ENCODE data around the gene P4HA2. TPM values are rescaled to one million over a fixed set of nuclear protein-coding genes. Genes with fewer than 3 reads are reported as not detected.
A peak's percentile ranks its signal among the peaks of the same experiment; 100 is the strongest.

P4HA2 gene
- total RNA-seq, 1 donor from 2014 or later: 79.0 TPM

DNA sequence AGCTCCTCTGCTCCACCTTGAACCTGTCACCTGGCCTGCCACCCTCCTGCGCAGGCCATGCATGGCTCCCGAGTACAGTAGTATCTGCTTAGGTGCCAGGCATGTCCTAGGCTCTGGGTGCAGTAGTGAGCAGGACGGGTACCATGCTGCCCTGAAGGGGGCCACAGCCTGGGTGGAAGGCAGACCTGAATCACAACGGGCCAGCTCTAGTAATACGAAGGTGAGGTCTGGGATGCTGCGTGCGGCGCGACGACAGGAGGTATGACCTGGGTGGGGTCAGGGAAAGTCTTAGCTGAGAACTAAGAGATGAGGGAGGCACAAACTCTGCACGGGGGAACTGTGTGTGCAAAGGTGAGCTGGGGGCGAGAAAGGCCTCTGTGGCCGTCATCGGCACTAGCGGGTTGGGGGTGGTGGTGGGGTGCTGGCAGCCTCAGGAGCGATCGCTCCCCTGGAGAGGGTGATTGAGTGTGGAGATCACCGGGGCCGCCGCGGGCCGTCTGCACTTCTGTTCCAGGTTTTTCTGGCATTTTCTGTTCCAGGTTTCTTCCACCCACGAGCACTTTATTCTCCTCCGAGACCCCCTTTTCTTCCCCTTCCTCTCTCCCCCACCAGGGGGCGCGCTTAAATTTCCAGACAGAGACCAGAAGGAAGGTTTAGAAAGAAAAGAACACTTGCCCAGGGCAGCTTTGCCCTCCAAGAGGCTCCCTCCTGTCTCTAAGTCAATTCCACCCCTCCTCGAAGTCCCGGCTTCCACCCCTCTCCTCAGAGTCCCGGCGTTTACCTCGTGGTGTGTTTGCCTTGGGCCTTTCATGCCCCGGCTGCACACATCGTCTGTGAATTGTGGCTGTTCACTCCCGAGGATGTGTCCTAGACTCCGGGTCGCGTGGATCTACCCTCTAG is 44.9 kb upstream of the P4HA2 start:
- ATAC-seq (peak; percentile 68), DNase-seq (no peak)
- Histone ChIP-seq H3K4me3 (no peak overlapping the region), H3K4me1 (no peaks in the 10 kb centered on the region), H3K27ac (no peak overlapping the region), H3K9me3 (no peaks in the 10 kb centered on the region), H3K27me3 (no peaks in the 10 kb centered on the region), H3K36me3 (no peaks in the 10 kb centered on the region)
- TF ChIP-seq, protein P1, sequence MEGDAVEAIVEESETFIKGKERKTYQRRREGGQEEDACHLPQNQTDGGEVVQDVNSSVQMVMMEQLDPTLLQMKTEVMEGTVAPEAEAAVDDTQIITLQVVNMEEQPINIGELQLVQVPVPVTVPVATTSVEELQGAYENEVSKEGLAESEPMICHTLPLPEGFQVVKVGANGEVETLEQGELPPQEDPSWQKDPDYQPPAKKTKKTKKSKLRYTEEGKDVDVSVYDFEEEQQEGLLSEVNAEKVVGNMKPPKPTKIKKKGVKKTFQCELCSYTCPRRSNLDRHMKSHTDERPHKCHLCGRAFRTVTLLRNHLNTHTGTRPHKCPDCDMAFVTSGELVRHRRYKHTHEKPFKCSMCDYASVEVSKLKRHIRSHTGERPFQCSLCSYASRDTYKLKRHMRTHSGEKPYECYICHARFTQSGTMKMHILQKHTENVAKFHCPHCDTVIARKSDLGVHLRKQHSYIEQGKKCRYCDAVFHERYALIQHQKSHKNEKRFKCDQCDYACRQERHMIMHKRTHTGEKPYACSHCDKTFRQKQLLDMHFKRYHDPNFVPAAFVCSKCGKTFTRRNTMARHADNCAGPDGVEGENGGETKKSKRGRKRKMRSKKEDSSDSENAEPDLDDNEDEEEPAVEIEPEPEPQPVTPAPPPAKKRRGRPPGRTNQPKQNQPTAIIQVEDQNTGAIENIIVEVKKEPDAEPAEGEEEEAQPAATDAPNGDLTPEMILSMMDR (IDR thresholded peaks at IDR 0.05): peak; percentile 87
- intact Hi-C loops (cut with DNase I): no loop called here

DNA sequence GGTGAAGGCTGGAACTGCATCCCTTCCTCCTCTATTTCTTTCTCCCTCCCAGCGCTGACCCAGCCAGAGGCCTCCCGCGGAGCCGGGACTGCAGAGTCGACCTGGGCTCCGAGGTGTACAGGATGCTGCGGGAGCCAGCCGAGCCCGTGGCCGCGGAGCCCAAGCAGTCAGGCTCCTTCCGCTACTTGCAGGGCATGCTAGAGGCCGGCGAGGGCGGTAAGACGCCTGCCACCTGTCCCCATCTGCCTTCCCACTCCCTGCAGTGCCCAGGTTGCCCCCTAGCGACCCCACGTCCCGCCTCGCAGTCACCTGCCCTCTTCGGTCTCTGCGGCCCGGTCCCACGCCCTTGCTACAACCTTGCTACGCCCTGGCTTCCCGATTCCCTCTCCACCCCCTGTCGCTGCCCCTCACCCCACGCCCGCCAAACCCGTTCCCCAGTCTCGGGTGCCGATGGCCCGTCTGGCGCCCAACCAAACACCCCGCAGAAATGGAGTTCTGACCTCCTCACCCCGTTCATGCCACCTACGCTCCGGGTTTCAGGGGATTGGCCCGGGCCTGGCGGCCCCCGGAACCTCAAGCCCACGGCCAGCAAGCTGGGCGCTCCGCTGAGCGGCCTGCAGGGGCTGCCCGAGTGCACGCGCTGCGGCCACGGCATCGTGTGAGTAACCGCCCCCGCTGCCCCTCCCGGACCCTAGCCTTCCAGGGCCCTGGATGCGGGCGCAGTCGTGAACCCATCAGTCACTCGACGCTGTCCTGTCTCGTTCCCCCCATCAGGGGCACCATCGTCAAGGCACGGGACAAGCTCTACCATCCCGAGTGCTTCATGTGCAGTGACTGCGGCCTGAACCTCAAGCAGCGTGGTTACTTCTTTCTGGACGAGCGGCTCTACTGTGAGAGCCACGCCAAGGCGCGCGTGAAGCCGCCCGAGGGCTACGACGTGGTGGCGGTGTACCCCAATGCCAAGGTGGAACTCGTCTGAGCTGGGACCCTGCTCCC is 43.9 kb upstream of the P4HA2 start:
- no peak for DNase-seq
- TF ChIP-seq, protein P1 (IDR thresholded peaks at IDR 0.05): no peak
- peak; percentile 3 for ATAC-seq
- Histone ChIP-seq H3K9me3 (no peaks in the 10 kb centered on the region), H3K4me1 (no peaks in the 10 kb centered on the region), H3K36me3 (no peaks in the 10 kb centered on the region), H3K27me3 (no peaks in the 10 kb centered on the region), H3K27ac (no peak overlapping the region), H3K4me3 (no peak overlapping the region)
- intact Hi-C loops (cut with DNase I): no loop called here

DNA sequence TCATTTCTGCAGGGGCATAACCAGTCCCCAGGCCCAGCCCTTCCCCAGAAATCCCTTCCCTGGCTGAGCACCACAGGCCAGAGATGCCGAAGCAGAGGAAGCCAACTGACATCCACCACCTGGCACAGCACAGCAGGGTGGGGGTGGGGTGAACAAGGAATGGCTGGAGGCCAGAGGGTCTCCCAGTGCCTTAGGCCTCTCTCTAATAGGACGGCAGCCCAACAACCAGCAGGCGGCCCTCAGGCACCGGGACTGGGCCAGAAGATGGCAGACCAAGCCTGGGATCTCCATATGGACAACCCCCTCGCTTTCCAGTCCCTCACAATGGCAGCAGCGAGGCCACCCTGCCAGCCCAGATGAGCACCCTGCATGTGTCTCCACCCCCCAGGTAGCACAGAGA is 43.1 kb upstream of the P4HA2 start:
- Histone ChIP-seq H3K4me1 (peaks cover 5% of the 10 kb centered on the region), H3K4me3 (no peak overlapping the region), H3K27me3 (no peaks in the 10 kb centered on the region), H3K36me3 (no peaks in the 10 kb centered on the region), H3K27ac (no peak overlapping the region), H3K9me3 (no peaks in the 10 kb centered on the region)
- intact Hi-C loops (cut with DNase I): no loop called here
- ATAC-seq: no peak
- TF ChIP-seq, protein P1 (IDR thresholded peaks at IDR 0.05): no peak
- no peak for DNase-seq

DNA sequence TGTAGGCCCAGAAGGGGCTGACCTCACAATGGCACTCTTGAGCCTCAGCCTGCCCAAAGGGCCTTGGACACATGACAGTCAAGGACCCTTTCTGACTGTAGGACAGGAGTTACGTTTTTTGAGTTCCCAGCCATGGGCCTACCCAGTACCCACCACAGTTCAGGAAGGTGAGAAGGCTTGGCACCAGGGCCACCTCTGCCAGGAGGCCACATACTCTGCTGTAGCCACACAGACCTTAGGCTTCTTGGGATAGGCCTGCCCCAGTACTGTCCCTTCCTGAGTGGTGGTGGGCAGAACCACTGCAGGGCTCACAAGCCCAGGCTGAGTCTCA is 42.6 kb upstream of the P4HA2 start:
- Histone ChIP-seq H3K36me3 (no peaks in the 10 kb centered on the region), H3K9me3 (no peaks in the 10 kb centered on the region), H3K4me1 (peaks cover 10% of the 10 kb centered on the region), H3K27me3 (no peaks in the 10 kb centered on the region), H3K27ac (no peak overlapping the region), H3K4me3 (no peak overlapping the region)
- TF ChIP-seq, protein P1 (IDR thresholded peaks at IDR 0.05): no peak
- intact Hi-C loops (cut with DNase I): no loop called here
- DNase-seq (no peak), ATAC-seq (no peak)

DNA sequence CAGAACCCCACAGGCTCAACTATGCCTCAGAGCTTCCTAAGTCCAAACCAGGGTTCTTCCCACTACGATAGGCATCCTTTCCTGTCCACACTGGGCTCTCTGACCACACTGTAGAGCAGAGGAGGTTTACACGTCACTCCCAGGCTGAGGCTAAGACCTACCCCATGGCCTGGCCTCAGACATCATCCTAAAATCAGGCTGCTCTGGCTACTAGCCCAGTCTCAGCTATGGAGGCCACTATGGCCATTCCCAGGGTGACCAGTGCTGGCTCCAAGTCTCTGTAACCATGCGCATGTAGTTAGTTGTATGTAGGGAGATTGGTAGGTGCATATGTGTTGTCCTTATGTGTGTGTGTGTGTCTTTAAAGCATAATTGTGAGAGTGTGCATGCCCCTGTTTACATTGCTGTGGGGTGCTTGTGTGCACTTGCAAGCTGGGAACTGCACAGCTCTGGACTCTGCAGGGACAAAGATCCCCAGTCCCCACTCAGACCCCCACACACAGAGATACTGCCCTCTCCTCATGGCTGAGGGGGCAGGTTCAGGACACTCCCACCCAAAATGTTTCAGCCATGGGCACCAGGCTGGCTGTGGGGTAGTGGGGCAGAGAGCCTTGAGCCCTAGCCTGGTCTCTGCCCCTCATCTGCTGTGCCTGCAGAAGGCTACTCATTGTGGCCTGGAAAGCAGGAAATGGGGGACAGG is 42.1 kb upstream of the P4HA2 start:
- Histone ChIP-seq H3K9me3 (no peaks in the 10 kb centered on the region), H3K27ac (no peak overlapping the region), H3K4me1 (peaks cover 11% of the 10 kb centered on the region), H3K4me3 (no peak overlapping the region), H3K36me3 (no peaks in the 10 kb centered on the region), H3K27me3 (no peaks in the 10 kb centered on the region)
- TF ChIP-seq, protein P1 (IDR thresholded peaks at IDR 0.05): no peak
- no peak for ATAC-seq
- intact Hi-C loops (cut with DNase I): no loop called here
- no peak for DNase-seq

Data from upper lobe of right lung (tissue), 1 donor.